Endothelial cell of umbilical vein (primary cell): ENCODE results near the gene MZT2B. TPM values are rescaled to one million over a fixed set of nuclear protein-coding genes. Genes with fewer than 3 reads are reported as not detected.
"Not testable (repeated sequence)": the region's sequence is repeated elsewhere in the genome, so short reads cannot be mapped to it uniquely, and the experiment has no call there.

Source experiments
- BruUV-seq: library from RNA; stranded (reverse); fragments of 400-500 nt; replicated peaks from 2 replicates; lab custom pipeline; 2021; lab: Mats Ljungman, UMichigan
- CTCF ChIA-PET: fragments of 300-600, 350-600 bp; sonication (Branson Sonifier 250); formaldehyde crosslinking; loops from one replicate; lab custom pipeline; 2021; ENCODE audit warnings: antibody characterized with exemption, inconsistent platforms; lab: Charles Lee
- POLR2A ChIA-PET: fragments of 300-600, 350-600 bp; sonication (Branson Sonifier 250); formaldehyde crosslinking; loops from one replicate; lab custom pipeline; 2021; ENCODE audit warnings: antibody characterized with exemption, inconsistent platforms; lab: Charles Lee
- DNase-seq: peaks from one replicate; pipeline ENCODE4 v3.0.0-alpha.2; 2011; ENCODE audit warnings: low read depth, low spot score
- FAIRE-seq: peaks from 2 replicates; lab custom pipeline; 2011; peaks lifted over from hg19 to GRCh38; lab: Jason Lieb, UNC
- H2AFZ ChIP-seq: 2 replicates; pipeline ENCODE4 v1.6.0; 2012; ENCODE audit warnings: low read depth, low read length, control low read depth, inconsistent platforms
- H3K27ac ChIP-seq: 2 replicates; pipeline ENCODE4 v1.5.1; 2011; ENCODE audit warnings: low read depth, mild to moderate bottlenecking, control low read depth, low read length, moderate library complexity; ENCODE audit not compliant: insufficient read depth
- H3K27me3 ChIP-seq, 2 experiments: 2 replicates each; pipeline versions ENCODE4 v1.6.0 to v1.6.1; 2011; ENCODE audit warnings: low read length in 2 of 2, mixed read lengths in 1 of 2; ENCODE audit not compliant: control insufficient read depth in 2 of 2, insufficient read depth in 2 of 2
- H3K36me3 ChIP-seq, 2 experiments: 2 replicates in 1 of 2; 3 replicates in 1 of 2; pipeline ENCODE4 v1.5.1; 2011; ENCODE audit warnings: low read length in 2 of 2, mild to moderate bottlenecking in 1 of 2, moderate library complexity in 1 of 2; ENCODE audit not compliant: control insufficient read depth in 2 of 2, insufficient read depth in 2 of 2; ENCODE audit errors: extremely low read depth in 1 of 2
- H3K4me1 ChIP-seq: 3 replicates; pipeline ENCODE4 v1.5.1; 2011; ENCODE audit warnings: mild to moderate bottlenecking, low read length; ENCODE audit not compliant: control insufficient read depth, insufficient read depth; ENCODE audit errors: extremely low read depth
- H3K4me2 ChIP-seq: 2 replicates; pipeline ENCODE4 v1.6.1; 2011; ENCODE audit warnings: low read length, control low read depth, mixed read lengths; ENCODE audit not compliant: insufficient read depth
- H3K4me3 ChIP-seq, 3 experiments: fragments of 200-600 bp in 1 of 3; sonication (generic), shearing (Covaris generic) in 1 of 3; replicated peaks in 1 of 3; 2 replicates each; pipeline ENCODE4 v1.5.1; 2011 to 2016; ENCODE audit warnings: control low read depth in 3 of 3, low read length in 3 of 3, mild to moderate bottlenecking in 2 of 3, inconsistent platforms in 1 of 3, low read depth in 1 of 3, moderate library complexity in 1 of 3; ENCODE audit not compliant: insufficient read depth in 1 of 3
- H3K79me2 ChIP-seq: 2 replicates; pipeline ENCODE4 v1.6.0; 2012; ENCODE audit warnings: low read length, inconsistent platforms; ENCODE audit not compliant: control insufficient read depth, insufficient read depth
- H3K9ac ChIP-seq: replicated peaks from 2 replicates; pipeline ENCODE3; 2011; ENCODE audit warnings: low read length, control low read depth; ENCODE audit not compliant: insufficient read depth; ENCODE audit errors: extremely low read depth
- H3K9me1 ChIP-seq: replicated peaks from 3 replicates; pipeline ENCODE4 v1.6.0; 2011; ENCODE audit warnings: mild to moderate bottlenecking, low read length; ENCODE audit not compliant: control insufficient read depth, insufficient read depth; ENCODE audit errors: extremely low read depth
- H3K9me3 ChIP-seq: replicated peaks from 2 replicates; pipeline ENCODE4 v1.5.1; 2012; ENCODE audit warnings: low read length, inconsistent platforms; ENCODE audit not compliant: control insufficient read depth, insufficient read depth
- H4K20me1 ChIP-seq: replicated peaks from 2 replicates; pipeline ENCODE3; 2011; ENCODE audit warnings: mild to moderate bottlenecking, low read length; ENCODE audit not compliant: control insufficient read depth, insufficient read depth; ENCODE audit errors: extremely low read depth
- EZH2 ChIP-seq: IDR thresholded peaks from 2 replicates; pipeline ENCODE4 v1.6.1; 2012; ENCODE audit warnings: borderline replicate concordance, low read depth, mild to moderate bottlenecking, moderate library complexity, low read length, inconsistent platforms; ENCODE audit not compliant: severe bottlenecking
- FOS ChIP-seq: IDR thresholded peaks from 2 replicates; pipeline ENCODE4 v1.6.1; 2011; ENCODE audit warnings: mild to moderate bottlenecking, low read length, moderate library complexity, borderline replicate concordance; ENCODE audit not compliant: insufficient read depth
- GATA2 ChIP-seq: IDR thresholded peaks from 2 replicates; pipeline ENCODE4 v1.7.0; 2011; ENCODE audit warnings: low read depth, mild to moderate bottlenecking, moderate library complexity, mixed read lengths, low read length; ENCODE audit not compliant: insufficient read length, insufficient read depth
- JUN ChIP-seq: IDR thresholded peaks from 2 replicates; pipeline ENCODE4 v1.6.1; 2011; ENCODE audit warnings: borderline replicate concordance, low read depth; ENCODE audit not compliant: insufficient read length, insufficient read depth
- MYC ChIP-seq: IDR thresholded peaks from one replicate; pipeline ENCODE4 v1.6.1; 2011; ENCODE audit warnings: mild to moderate bottlenecking, low read depth, low read length
- POLR2A ChIP-seq: IDR thresholded peaks from 2 replicates; pipeline ENCODE4 v1.6.1; 2012; ENCODE audit warnings: low read depth, mild to moderate bottlenecking, control low read depth, low read length
- POLR2AphosphoS5 ChIP-seq: IDR thresholded peaks from 2 replicates; pipeline ENCODE4 v1.6.1; 2012; ENCODE audit warnings: low read depth, mild to moderate bottlenecking, control low read depth, low read length, moderate library complexity; ENCODE audit not compliant: insufficient read depth
- dilution Hi-C: fragments of 300-500 bp; cut with MboI; formaldehyde crosslinking; loops from one replicate; pipeline ENCODE4 v1.15.0; 2019; ENCODE audit warnings: low sequenced_read_pairs; ENCODE audit not compliant: extremely low pct_ligation_motif_present
- intact Hi-C: fragments of 100-400 bp; cut with micrococcal nuclease; formaldehyde crosslinking; loops from one replicate; pipeline ENCODE4 v1.10.0; 2022
- polyA plus RNA-seq, 4 experiments: library from polyadenylated mRNA; depleted of rRNA in 3 of 4; stranded (reverse) in 3 of 4; unstranded in 1 of 4; fragments of >200 nt; gene quantifications; 2 replicates each; pipeline versions ENCODE4 v1.2.1 to v1.2.3, GENCODE V29; 2011 to 2012; ENCODE audit warnings: missing spikeins in 1 of 4
- total RNA-seq: library from RNA; stranded (reverse); gene quantifications from 2 replicates; pipeline ENCODE4 v1.2.3, GENCODE V29; 2021
- TF ChIP-seq, protein P1 (sequence below): IDR thresholded peaks from 2 replicates; pipeline ENCODE4 v1.6.1; 2011; ENCODE audit not compliant: insufficient read depth, insufficient read length
- TF ChIP-seq, protein P2 (sequence below), 2 donors: IDR thresholded peaks; 1 replicate in 1 of 2; 2 replicates in 1 of 2; pipeline ENCODE4 v1.5.1; 2011; ENCODE audit warnings: low read length in 2 of 2, mild to moderate bottlenecking in 2 of 2, moderate library complexity in 2 of 2, control low read depth in 1 of 2, inconsistent platforms in 1 of 2, low read depth in 1 of 2; ENCODE audit not compliant: insufficient read depth in 1 of 2; ENCODE audit errors: extremely low read depth in 1 of 2

MZT2B gene
- total and polyA plus RNA-seq, 2 donors (not counting 3 experiments of a cell fraction or from before 2014, with no cell fraction given) = 182 to 337 TPM

DNA sequence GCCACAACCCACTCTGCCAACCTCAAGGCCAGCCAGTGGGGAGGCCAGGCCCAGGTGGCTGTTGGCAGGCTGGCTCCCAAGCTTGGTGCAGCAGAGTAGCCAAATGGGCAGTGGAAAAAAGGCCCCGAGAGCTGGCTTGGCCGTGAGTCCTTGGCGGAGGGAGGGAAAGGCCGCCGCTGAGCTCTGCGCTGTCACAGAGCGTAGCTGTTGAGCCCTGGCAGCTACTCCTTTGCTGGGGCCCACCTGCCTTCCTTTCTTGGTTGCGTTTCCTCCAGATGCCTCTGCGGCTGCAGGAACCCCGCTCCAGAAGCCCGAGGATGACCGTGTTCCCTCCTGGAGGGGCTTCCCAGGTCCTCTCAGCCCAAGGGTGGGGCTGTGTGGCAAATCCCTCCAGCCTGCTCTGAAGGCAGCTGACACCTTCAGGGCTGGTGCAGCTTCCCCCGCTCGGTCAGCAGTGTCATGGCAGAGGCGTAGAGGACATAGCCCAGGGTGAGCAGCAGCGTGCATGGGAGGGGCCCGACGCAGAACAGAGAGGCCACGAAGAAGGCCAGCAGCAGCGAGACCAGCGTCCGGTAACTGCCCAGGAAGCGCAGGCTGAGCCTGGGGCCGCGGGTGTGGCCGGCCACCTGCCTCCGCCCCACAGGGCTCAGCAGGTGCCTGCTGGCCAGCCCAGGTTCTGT lies 29.8 kb upstream of the MZT2B start:
- H3K9me3 ChIP-seq, H2AFZ ChIP-seq, H3K27me3 ChIP-seq, FAIRE-seq, DNase-seq, POLR2A ChIA-PET, H3K4me2 ChIP-seq, dilution Hi-C loops, H3K4me3 ChIP-seq, H3K27ac ChIP-seq, CTCF ChIA-PET, H3K4me1 ChIP-seq, H3K9ac ChIP-seq, H3K9me1 ChIP-seq, H3K79me2 ChIP-seq, intact Hi-C loops, BruUV-seq, H4K20me1 ChIP-seq: not testable (repeated sequence)
- H3K36me3 ChIP-seq = peaks cover 0 to 18% of the 10 kb centered on the region in 2 experiments

DNA sequence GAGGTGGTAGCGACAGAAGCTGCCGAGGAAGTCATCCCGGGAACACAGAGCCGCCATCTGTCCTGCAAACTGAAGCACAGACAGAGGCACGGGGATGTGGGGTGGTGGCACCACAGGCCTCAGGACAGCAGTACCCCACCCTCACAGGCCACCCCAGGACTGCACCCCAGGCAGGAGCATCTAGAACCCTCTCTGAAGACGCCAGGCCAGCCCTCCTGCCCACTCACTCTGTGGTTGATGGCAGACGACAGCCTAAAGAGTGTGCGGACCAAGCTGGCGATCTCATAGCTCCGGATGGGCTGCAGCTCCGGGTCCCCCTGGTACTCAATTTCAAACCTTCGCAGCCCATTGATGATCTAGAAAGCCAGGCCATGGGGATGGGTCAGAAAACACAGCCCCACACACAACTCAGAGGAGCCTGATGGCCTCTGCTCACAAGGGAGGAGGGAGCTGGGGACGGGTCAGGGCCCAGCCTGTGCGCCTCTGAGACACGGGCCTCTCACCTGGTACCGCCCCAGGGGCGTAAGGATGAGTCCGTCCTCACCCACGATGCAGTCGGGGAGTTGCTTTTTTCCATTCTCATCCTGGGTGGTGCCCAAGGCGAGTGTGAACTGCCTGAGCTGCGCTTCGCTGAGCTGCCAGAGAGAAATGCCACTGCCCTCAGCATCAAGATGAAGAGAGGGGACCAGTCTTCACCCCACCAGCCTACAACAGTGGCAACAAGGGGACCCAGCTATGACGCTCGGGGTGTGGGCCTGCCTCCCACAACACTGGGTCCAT lies 29.1 kb upstream of the MZT2B start:
- Histone ChIP-seq H4K20me1 (no peaks in the 10 kb centered on the region), H2AFZ (no peak overlapping the region), H3K9me1 (no peaks in the 10 kb centered on the region), H3K4me3 (no peak overlapping the region), H3K4me2 (no peak overlapping the region), H3K79me2 (no peaks in the 10 kb centered on the region), H3K27me3 (no peaks in the 10 kb centered on the region), H3K9me3 (no peaks in the 10 kb centered on the region), H3K36me3 (peaks cover 0 to 18% of the 10 kb centered on the region in 2 experiments), H3K9ac (no peak overlapping the region), H3K4me1 (no peaks in the 10 kb centered on the region), H3K27ac (no peak overlapping the region)
- dilution Hi-C loops (no loop called here), intact Hi-C loops (no loop called here)
- no peak for FAIRE-seq
- no TSS peak for BruUV-seq
- POLR2A ChIA-PET = no interaction called here
- TF ChIP-seq, protein P1, sequence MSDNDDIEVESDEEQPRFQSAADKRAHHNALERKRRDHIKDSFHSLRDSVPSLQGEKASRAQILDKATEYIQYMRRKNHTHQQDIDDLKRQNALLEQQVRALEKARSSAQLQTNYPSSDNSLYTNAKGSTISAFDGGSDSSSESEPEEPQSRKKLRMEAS = no peak
- TF ChIP-seq MYC (no peak), EZH2 (no peak), POLR2AphosphoS5 (no peak), POLR2A (no peak), JUN (no peak), GATA2 (no peak), FOS (no peak)
- TF ChIP-seq, protein P2, sequence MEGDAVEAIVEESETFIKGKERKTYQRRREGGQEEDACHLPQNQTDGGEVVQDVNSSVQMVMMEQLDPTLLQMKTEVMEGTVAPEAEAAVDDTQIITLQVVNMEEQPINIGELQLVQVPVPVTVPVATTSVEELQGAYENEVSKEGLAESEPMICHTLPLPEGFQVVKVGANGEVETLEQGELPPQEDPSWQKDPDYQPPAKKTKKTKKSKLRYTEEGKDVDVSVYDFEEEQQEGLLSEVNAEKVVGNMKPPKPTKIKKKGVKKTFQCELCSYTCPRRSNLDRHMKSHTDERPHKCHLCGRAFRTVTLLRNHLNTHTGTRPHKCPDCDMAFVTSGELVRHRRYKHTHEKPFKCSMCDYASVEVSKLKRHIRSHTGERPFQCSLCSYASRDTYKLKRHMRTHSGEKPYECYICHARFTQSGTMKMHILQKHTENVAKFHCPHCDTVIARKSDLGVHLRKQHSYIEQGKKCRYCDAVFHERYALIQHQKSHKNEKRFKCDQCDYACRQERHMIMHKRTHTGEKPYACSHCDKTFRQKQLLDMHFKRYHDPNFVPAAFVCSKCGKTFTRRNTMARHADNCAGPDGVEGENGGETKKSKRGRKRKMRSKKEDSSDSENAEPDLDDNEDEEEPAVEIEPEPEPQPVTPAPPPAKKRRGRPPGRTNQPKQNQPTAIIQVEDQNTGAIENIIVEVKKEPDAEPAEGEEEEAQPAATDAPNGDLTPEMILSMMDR (IDR thresholded peaks at IDR 0.05; ENCODE audit: extremely low read depth in 1 of 2, insufficient read depth in 1 of 2, low read depth in 1 of 2, low read length in 2 of 2) = no peak
- no peak for DNase-seq
- CTCF ChIA-PET = no interaction called here
